ENCODE results near the gene NCAPD2.

The NCAPD2 gene

GRCh38 chr12:6451348-6452244 is 42.3 kb upstream of the NCAPD2 start, which contains the start of gene TAPBPL:
TAPBPL (plus strand) TSS chr12:6452042; CDS start chr12:6452249, 207 bp downstream.
- TF ChIP-seq CTCF (IDR thresholded peaks at IDR 0.05; ENCODE audit: control insufficient read depth, extremely low read depth, insufficient read depth), result no peak
- peak; percentile 82 for DNase-seq (ENCODE audit: low read depth)
- peak within 1 kb of the TSS; percentile 64 for H3K4me3 ChIP-seq (ENCODE audit: low read depth, low read length)

GRCh38 chr12:6452245-6452943 is 41.5 kb upstream of the NCAPD2 start:
- DNase-seq (ENCODE audit: low read depth), result no peak
- peak overlapping the region; percentile 64 for H3K4me3 ChIP-seq (ENCODE audit: low read depth, low read length)
- no peak for TF ChIP-seq CTCF (IDR thresholded peaks at IDR 0.05; ENCODE audit: control insufficient read depth, extremely low read depth, insufficient read depth)

GRCh38 chr12:6452944-6453630 is 40.8 kb upstream of the NCAPD2 start:
- H3K4me3 ChIP-seq (ENCODE audit: low read depth, low read length), result peak overlapping the region; percentile 64
- no peak for TF ChIP-seq CTCF (IDR thresholded peaks at IDR 0.05; ENCODE audit: control insufficient read depth, extremely low read depth, insufficient read depth)
- no peak for DNase-seq (ENCODE audit: low read depth)

- no peak for TF ChIP-seq CTCF (IDR thresholded peaks at IDR 0.05; ENCODE audit: control insufficient read depth, extremely low read depth, insufficient read depth)
- DNase-seq (ENCODE audit: low read depth), result no peak
These were observed 36.5 kb upstream of the NCAPD2 start for GRCh38 chr12:6457220-6457945.

GRCh38 chr12:6458281-6459003 is 35.5 kb upstream of the NCAPD2 start:
- no peak for DNase-seq (ENCODE audit: low read depth)
- TF ChIP-seq CTCF (IDR thresholded peaks at IDR 0.05; ENCODE audit: control insufficient read depth, extremely low read depth, insufficient read depth), result no peak

More at GRCh38 chr12:6457220-6457945, 36.5 kb upstream of the NCAPD2 start:
- H3K4me3 ChIP-seq (ENCODE audit: low read depth, low read length), result no peak overlapping the region

GRCh38 chr12:6459004-6459337 is 34.9 kb upstream of the NCAPD2 start:
- DNase-seq (ENCODE audit: low read depth), result no peak
- no peak overlapping the region for H3K4me3 ChIP-seq (ENCODE audit: low read depth, low read length)
- no peak for TF ChIP-seq CTCF (IDR thresholded peaks at IDR 0.05; ENCODE audit: control insufficient read depth, extremely low read depth, insufficient read depth)

More at GRCh38 chr12:6458281-6459003, 35.5 kb upstream of the NCAPD2 start:
- H3K4me3 ChIP-seq (ENCODE audit: low read depth, low read length), result no peak overlapping the region
